Panc1 (cell line): Measurements from ENCODE around the gene PHOSPHO2. TPM values are rescaled to one million over a fixed set of nuclear protein-coding genes. Genes with fewer than 3 reads are reported as not detected.
"Not testable (repeated sequence)": the region's sequence is repeated elsewhere in the genome, so short reads cannot be mapped to it uniquely, and the experiment has no call there.

Source experiments
- ATAC-seq: fragments of 200-7000 bp; cut with Tn5 transposase; 2 replicates; pipeline ENCODE4 v1.9.1; 2020; ENCODE audit warnings: mild to moderate bottlenecking, moderate library complexity
- BruUV-seq: library from RNA; stranded (reverse); fragments of 400-500 nt; replicated peaks from 2 replicates; lab custom pipeline; 2021; lab: Mats Ljungman, UMichigan
- CTCF ChIA-PET: fragments of 300-600 bp; sonication (Branson Sonifier 250); formaldehyde crosslinking; loops from one replicate; lab custom pipeline; 2022; ENCODE audit warnings: antibody characterized with exemption; lab: Charles Lee
- POLR2A ChIA-PET: fragments of 300-600 bp; sonication (Branson Sonifier 250); formaldehyde crosslinking; loops from one replicate; lab custom pipeline; 2022; ENCODE audit warnings: antibody characterized with exemption; lab: Charles Lee
- DNase-seq: peaks from one replicate; pipeline ENCODE4 v3.0.0-alpha.2; 2010; ENCODE audit warnings: low read depth, low spot score
- H3K27ac ChIP-seq: 2 replicates; pipeline ENCODE4 v1.5.1; 2011; ENCODE audit warnings: mild to moderate bottlenecking, low read length, inconsistent platforms
- H3K27me3 ChIP-seq: fragments of 200-500 bp; sonication (Bioruptor generic); 2 replicates; pipeline ENCODE4 v1.6.0; 2014; ENCODE audit warnings: low read length, inconsistent platforms; ENCODE audit not compliant: control insufficient read depth, insufficient read depth
- H3K36me3 ChIP-seq: fragments of 200-500 bp; sonication (Bioruptor generic); 2 replicates; pipeline ENCODE4 v1.5.1; 2014; ENCODE audit warnings: inconsistent platforms, mild to moderate bottlenecking, low read length, moderate library complexity; ENCODE audit not compliant: control insufficient read depth, insufficient read depth
- H3K4me1 ChIP-seq: 2 replicates; pipeline ENCODE4 v1.5.1; 2011; ENCODE audit warnings: inconsistent platforms, mild to moderate bottlenecking, low read length, moderate library complexity; ENCODE audit not compliant: control insufficient read depth, insufficient read depth
- H3K4me3 ChIP-seq, 2 experiments: 2 replicates each; pipeline ENCODE4 v1.5.1; 2011 to 2012; ENCODE audit warnings: low read depth in 2 of 2, low read length in 2 of 2, mild to moderate bottlenecking in 2 of 2, inconsistent platforms in 1 of 2, moderate library complexity in 1 of 2
- H3K9me3 ChIP-seq: fragments of 200-500 bp; sonication (Bioruptor generic); 2 replicates; pipeline ENCODE4 v1.5.1; 2014; ENCODE audit warnings: low read depth, mild to moderate bottlenecking, inconsistent platforms, low read length, moderate library complexity; ENCODE audit not compliant: control insufficient read depth, insufficient read depth
- POLR2AphosphoS5 ChIP-seq: IDR thresholded peaks from 2 replicates; pipeline ENCODE4 v1.6.1; 2012; ENCODE audit warnings: mild to moderate bottlenecking, low read depth, low read length, moderate library complexity
- SIN3A ChIP-seq: IDR thresholded peaks from 2 replicates; pipeline ENCODE4 v1.6.1; 2012; ENCODE audit warnings: low read depth, mild to moderate bottlenecking, low read length, moderate library complexity, borderline replicate concordance; ENCODE audit not compliant: insufficient read depth
- TCF7L2 ChIP-seq: IDR thresholded peaks from 2 replicates; pipeline ENCODE4 v1.6.1; 2011; ENCODE audit warnings: mild to moderate bottlenecking, low read depth, low read length, inconsistent platforms
- in situ Hi-C: cut with HindIII; loops from 2 replicates; pipeline ENCODE4 v1.10.0; 2016; ENCODE audit warnings: low sequenced_read_pairs, low pct_unique_long_range_greater_than_20kb
- intact Hi-C: fragments of 100-400 bp; cut with micrococcal nuclease; formaldehyde crosslinking; loops from one replicate; pipeline ENCODE4 v1.10.0; 2022; ENCODE audit not compliant: unreplicated experiment
- total RNA-seq: library from RNA; stranded (reverse); gene quantifications from one replicate; pipeline ENCODE4 v1.2.1, GENCODE V29; 2021; ENCODE audit not compliant: unreplicated experiment
- TF ChIP-seq, protein P1 (sequence below): fragments of 450-650 bp; IDR thresholded peaks from 2 replicates; pipeline ENCODE4 v1.5.1; 2017; ENCODE audit warnings: mild to moderate bottlenecking
- TF ChIP-seq, protein P2 (sequence below), 2 experiments: IDR thresholded peaks; 2 replicates each; pipeline ENCODE4 v1.6.1; 2011 to 2012; ENCODE audit warnings: low read depth in 2 of 2, control low read depth in 1 of 2, low read length in 1 of 2, mild to moderate bottlenecking in 1 of 2, moderate library complexity in 1 of 2; ENCODE audit not compliant: insufficient read depth in 1 of 2

PHOSPHO2 gene
- total RNA-seq, 1 experiment from 2014 or later, result 6.2 TPM

DNA sequence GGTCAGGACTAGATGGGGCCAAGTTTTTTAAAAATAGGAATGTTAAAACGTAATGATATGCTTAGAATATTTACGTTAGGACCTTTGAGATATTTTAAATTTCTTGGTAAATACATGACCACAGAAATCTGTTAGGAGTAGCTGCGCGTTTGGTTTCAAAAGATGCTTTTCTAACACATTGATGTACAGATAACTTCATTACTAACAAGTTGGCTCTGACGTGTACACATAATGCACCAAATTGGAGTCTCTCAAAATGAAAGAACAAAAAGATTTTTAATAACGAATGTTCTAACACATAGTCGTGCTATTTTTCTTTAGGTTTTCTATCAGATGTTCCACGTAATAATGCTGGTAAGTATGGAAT lies 608 bp downstream of the PHOSPHO2 start:
- H3K4me1 ChIP-seq, result peaks cover 11% of the 10 kb centered on the region
- intact Hi-C loops, result no loop called here
- no peak for TF ChIP-seq SIN3A
- no peak for TF ChIP-seq TCF7L2
- TF ChIP-seq, protein P1, sequence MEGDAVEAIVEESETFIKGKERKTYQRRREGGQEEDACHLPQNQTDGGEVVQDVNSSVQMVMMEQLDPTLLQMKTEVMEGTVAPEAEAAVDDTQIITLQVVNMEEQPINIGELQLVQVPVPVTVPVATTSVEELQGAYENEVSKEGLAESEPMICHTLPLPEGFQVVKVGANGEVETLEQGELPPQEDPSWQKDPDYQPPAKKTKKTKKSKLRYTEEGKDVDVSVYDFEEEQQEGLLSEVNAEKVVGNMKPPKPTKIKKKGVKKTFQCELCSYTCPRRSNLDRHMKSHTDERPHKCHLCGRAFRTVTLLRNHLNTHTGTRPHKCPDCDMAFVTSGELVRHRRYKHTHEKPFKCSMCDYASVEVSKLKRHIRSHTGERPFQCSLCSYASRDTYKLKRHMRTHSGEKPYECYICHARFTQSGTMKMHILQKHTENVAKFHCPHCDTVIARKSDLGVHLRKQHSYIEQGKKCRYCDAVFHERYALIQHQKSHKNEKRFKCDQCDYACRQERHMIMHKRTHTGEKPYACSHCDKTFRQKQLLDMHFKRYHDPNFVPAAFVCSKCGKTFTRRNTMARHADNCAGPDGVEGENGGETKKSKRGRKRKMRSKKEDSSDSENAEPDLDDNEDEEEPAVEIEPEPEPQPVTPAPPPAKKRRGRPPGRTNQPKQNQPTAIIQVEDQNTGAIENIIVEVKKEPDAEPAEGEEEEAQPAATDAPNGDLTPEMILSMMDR, result no peak
- TF ChIP-seq, protein P2, sequence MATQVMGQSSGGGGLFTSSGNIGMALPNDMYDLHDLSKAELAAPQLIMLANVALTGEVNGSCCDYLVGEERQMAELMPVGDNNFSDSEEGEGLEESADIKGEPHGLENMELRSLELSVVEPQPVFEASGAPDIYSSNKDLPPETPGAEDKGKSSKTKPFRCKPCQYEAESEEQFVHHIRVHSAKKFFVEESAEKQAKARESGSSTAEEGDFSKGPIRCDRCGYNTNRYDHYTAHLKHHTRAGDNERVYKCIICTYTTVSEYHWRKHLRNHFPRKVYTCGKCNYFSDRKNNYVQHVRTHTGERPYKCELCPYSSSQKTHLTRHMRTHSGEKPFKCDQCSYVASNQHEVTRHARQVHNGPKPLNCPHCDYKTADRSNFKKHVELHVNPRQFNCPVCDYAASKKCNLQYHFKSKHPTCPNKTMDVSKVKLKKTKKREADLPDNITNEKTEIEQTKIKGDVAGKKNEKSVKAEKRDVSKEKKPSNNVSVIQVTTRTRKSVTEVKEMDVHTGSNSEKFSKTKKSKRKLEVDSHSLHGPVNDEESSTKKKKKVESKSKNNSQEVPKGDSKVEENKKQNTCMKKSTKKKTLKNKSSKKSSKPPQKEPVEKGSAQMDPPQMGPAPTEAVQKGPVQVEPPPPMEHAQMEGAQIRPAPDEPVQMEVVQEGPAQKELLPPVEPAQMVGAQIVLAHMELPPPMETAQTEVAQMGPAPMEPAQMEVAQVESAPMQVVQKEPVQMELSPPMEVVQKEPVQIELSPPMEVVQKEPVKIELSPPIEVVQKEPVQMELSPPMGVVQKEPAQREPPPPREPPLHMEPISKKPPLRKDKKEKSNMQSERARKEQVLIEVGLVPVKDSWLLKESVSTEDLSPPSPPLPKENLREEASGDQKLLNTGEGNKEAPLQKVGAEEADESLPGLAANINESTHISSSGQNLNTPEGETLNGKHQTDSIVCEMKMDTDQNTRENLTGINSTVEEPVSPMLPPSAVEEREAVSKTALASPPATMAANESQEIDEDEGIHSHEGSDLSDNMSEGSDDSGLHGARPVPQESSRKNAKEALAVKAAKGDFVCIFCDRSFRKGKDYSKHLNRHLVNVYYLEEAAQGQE (IDR thresholded peaks at IDR 0.05; ENCODE audit: insufficient read depth in 1 of 2, low read depth in 2 of 2, low read length in 1 of 2), result no peak
- no peak for DNase-seq
- ATAC-seq, result no peak
- in situ Hi-C loops, result no loop called here
- H3K36me3 ChIP-seq, result no peaks in the 10 kb centered on the region; the same call in none of the 2 replicates
- BruUV-seq, result no TSS peak
- no peaks in the 10 kb centered on the region for H3K27me3 ChIP-seq
- H3K27ac ChIP-seq, result peak overlapping the region; percentile 89
- peak overlapping the region; percentile 73 to 89 for H3K4me3 ChIP-seq
- no peaks in the 10 kb centered on the region; the same call in 1 of the 2 replicates for H3K9me3 ChIP-seq
- CTCF ChIA-PET, result interaction anchor here (0.5 kb wide), 1 partner anchor 26 kb away, joined by 4 read pairs; no protein-coding TSS in a partner anchor
- POLR2A ChIA-PET, result interaction anchor here (0.6 kb wide), 1 partner anchor 64 kb away, joined by 5 read pairs; no protein-coding TSS in a partner anchor

DNA sequence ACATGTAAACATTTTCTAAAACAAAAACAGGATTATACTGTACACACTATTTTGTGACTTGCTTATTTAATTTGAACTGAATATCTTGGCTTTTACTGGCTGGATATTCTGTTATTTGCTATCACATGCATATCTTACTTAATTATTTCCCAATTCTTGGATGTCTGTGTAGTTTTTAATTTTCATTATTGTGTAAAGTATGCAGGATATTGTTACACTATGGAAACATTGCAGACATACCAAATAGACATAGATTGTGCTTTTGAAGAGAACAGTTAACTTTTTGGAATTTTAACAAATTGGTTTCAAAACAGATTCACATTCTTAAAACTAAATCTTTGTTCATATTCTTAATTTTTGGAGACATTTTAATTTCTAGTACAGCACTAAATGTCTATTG lies 2.1 kb downstream of the PHOSPHO2 start:
- no peaks in the 10 kb centered on the region; the same call in 1 of the 2 replicates for H3K9me3 ChIP-seq
- CTCF ChIA-PET, result interaction anchor here (0.7 kb wide), 1 partner anchor 129 kb away, joined by 6 read pairs; the partner anchor contains the start of gene METTL5
- H3K27ac ChIP-seq, result no peak overlapping the region
- peaks cover 11% of the 10 kb centered on the region for H3K4me1 ChIP-seq
- no TSS peak for BruUV-seq
- H3K4me3 ChIP-seq, result no peak overlapping the region
- peaks cover 2% of the 10 kb centered on the region for H3K36me3 ChIP-seq
- intact Hi-C loops (no loop called here), in situ Hi-C loops (no loop called here)
- POLR2A ChIA-PET, result no interaction called here
- TF ChIP-seq SIN3A (no peak), TCF7L2 (no peak), POLR2AphosphoS5 (no peak)
- TF ChIP-seq, protein P1, result no peak
- TF ChIP-seq, protein P2 (IDR thresholded peaks at IDR 0.05; ENCODE audit: insufficient read depth in 1 of 2, low read depth in 2 of 2, low read length in 1 of 2), result no peak
- no peak for ATAC-seq
- H3K27me3 ChIP-seq, result no peaks in the 10 kb centered on the region
- no peak for DNase-seq

DNA sequence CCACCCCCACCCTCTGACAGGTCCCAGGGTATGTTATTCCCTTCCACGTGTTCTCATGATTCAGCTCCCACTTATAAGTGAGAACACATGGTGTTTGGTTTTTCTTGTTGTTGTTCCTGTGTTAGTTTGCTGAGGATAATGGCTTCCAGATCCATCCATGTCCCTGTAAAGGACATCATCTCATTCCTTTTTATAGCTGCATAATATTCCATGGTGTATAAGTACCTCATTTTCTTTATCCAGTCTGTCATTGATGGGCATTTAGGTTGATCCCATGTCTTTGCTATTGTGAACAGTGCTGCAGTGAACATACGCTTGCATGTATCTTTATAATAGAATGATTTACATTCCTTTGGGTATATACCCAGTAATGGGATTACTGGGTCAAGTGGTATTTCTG lies 4.9 kb downstream of the PHOSPHO2 start:
- DNase-seq, in situ Hi-C loops, H3K4me1 ChIP-seq, ATAC-seq, BruUV-seq, H3K36me3 ChIP-seq, H3K27ac ChIP-seq, H3K4me3 ChIP-seq, H3K9me3 ChIP-seq, intact Hi-C loops, H3K27me3 ChIP-seq: not testable (repeated sequence)
- CTCF ChIA-PET, result interaction anchor here (0.6 kb wide), 1 partner anchor 78 kb away, joined by 4 read pairs; no protein-coding TSS in a partner anchor
- POLR2A ChIA-PET, result interaction anchor here (0.6 kb wide), 1 partner anchor 101 kb away, joined by 5 read pairs; no protein-coding TSS in a partner anchor
